Embryonic facial prominence (tissue), 1 donor: ENCODE measurements around the gene NDUFA6.

ENCODE experiments used
- DNase-seq: peaks from one replicate; pipeline ENCODE4 v3.0.0-alpha.2; 2016; ENCODE audit errors: extremely low spot score

NDUFA6 gene

GRCh38 chr22:42070517-42071422, 19.8 kb downstream of the NDUFA6 start, which contains the start of gene NAGA:
TSS of gene NAGA (minus strand) at chr22:42070812. CDS start at chr22:42070297, 515 bp downstream.
- peak; percentile 93 for DNase-seq

GRCh38 chr22:42069801-42070516, 20.6 kb downstream of the NDUFA6 start:
- DNase-seq = no peak

GRCh38 chr22:42068291-42068690, 22.3 kb downstream of the NDUFA6 start:
- no peak for DNase-seq

- DNase-seq = no peak
Measured at GRCh38 chr22:42067671-42068251, 22.8 kb downstream of the NDUFA6 start.

- DNase-seq = no peak
Measured at GRCh38 chr22:42066937-42067336, 23.6 kb downstream of the NDUFA6 start.

- no peak for DNase-seq
Measured at GRCh38 chr22:42066126-42066761, 24.3 kb downstream of the NDUFA6 start.

- no peak for DNase-seq
Measured at GRCh38 chr22:42065438-42066125, 25.0 kb downstream of the NDUFA6 start.

GRCh38 chr22:42064629-42065028, 25.9 kb downstream of the NDUFA6 start:
- DNase-seq = no peak

- DNase-seq = no peak
Measured at GRCh38 chr22:42062506-42063170, 27.9 kb downstream of the NDUFA6 start.

- DNase-seq = no peak
Measured at GRCh38 chr22:42061041-42061440, 29.5 kb downstream of the NDUFA6 start.

- no peak for DNase-seq
Measured at GRCh38 chr22:42060489-42060888, 30.1 kb downstream of the NDUFA6 start.

- DNase-seq = no peak
Measured at GRCh38 chr22:42056757-42057511, 33.6 kb downstream of the NDUFA6 start.

- DNase-seq = no peak
Measured at GRCh38 chr22:42052765-42053164, 37.8 kb downstream of the NDUFA6 start.

- DNase-seq = no peak
Measured at GRCh38 chr22:42050641-42051180, 39.9 kb downstream of the NDUFA6 start.

GRCh38 chr22:42041784-42042183, 48.8 kb downstream of the NDUFA6 start:
- no peak for DNase-seq

GRCh38 chr22:42039271-42039670, 51.3 kb downstream of the NDUFA6 start:
- DNase-seq = no peak
